ENCODE measurements around the gene CPNE1.

CPNE1 gene

GRCh38 chr20:35669681-35670080, 5.0 kb upstream of the CPNE1 start:
- H3K27me3 Mint-ChIP-seq: no peaks in the 10 kb centered on the region
- H3K4me3 Mint-ChIP-seq: no peak overlapping the region
- no peaks in the 10 kb centered on the region for H3K9me3 Mint-ChIP-seq
- peaks cover 53% of the 10 kb centered on the region for H3K36me3 Mint-ChIP-seq
- H3K27ac Mint-ChIP-seq: no peak overlapping the region
- ATAC-seq: no peak
- H3K4me1 Mint-ChIP-seq: peaks cover 4% of the 10 kb centered on the region

GRCh38 chr20:35669221-35669620, 4.5 kb upstream of the CPNE1 start:
- H3K36me3 Mint-ChIP-seq: peaks cover 50% of the 10 kb centered on the region

GRCh38 chr20:35665949-35666288, 1.2 kb upstream of the CPNE1 start:
- Mint-ChIP-seq H3K4me3 (no peak overlapping the region), H3K36me3 (peaks cover 36% of the 10 kb centered on the region), H3K4me1 (peaks cover 34% of the 10 kb centered on the region), H3K9me3 (no peaks in the 10 kb centered on the region), H3K27ac (no peak overlapping the region), H3K27me3 (no peaks in the 10 kb centered on the region)
- no peak for ATAC-seq

More at GRCh38 chr20:35669221-35669620, 4.5 kb upstream of the CPNE1 start:
- no peak overlapping the region for H3K27ac Mint-ChIP-seq
- H3K9me3 Mint-ChIP-seq: no peaks in the 10 kb centered on the region
- H3K4me3 Mint-ChIP-seq: no peak overlapping the region
- H3K27me3 Mint-ChIP-seq: no peaks in the 10 kb centered on the region
- ATAC-seq: no peak
- peaks cover 4% of the 10 kb centered on the region for H3K4me1 Mint-ChIP-seq

- Mint-ChIP-seq H3K4me3 (peak overlapping the region; percentile 86), H3K9me3 (no peaks in the 10 kb centered on the region), H3K27me3 (no peaks in the 10 kb centered on the region), H3K4me1 (peaks cover 55% of the 10 kb centered on the region), H3K36me3 (peaks cover 14% of the 10 kb centered on the region), H3K27ac (peak overlapping the region; percentile 96)
- peak; percentile 74 for ATAC-seq
Observed at GRCh38 chr20:35663516-35664465, 909 bp downstream of the CPNE1 start.

- H3K4me1 Mint-ChIP-seq: peaks cover 60% of the 10 kb centered on the region
- peak overlapping the region; percentile 96 for H3K27ac Mint-ChIP-seq
- no peak for ATAC-seq
- no peaks in the 10 kb centered on the region for H3K27me3 Mint-ChIP-seq
- H3K4me3 Mint-ChIP-seq: peak overlapping the region; percentile 86
- peaks cover 6% of the 10 kb centered on the region for H3K36me3 Mint-ChIP-seq
- H3K9me3 Mint-ChIP-seq: no peaks in the 10 kb centered on the region
Observed at GRCh38 chr20:35662551-35662950, 2.1 kb downstream of the CPNE1 start.

GRCh38 chr20:35661908-35662307, 2.8 kb downstream of the CPNE1 start:
- peaks cover 66% of the 10 kb centered on the region for H3K4me1 Mint-ChIP-seq
- H3K27ac Mint-ChIP-seq: peak overlapping the region; percentile 96
- H3K4me3 Mint-ChIP-seq: peak overlapping the region; percentile 86
- no peaks in the 10 kb centered on the region for H3K27me3 Mint-ChIP-seq
- H3K9me3 Mint-ChIP-seq: no peaks in the 10 kb centered on the region
- ATAC-seq: no peak
- peaks cover 13% of the 10 kb centered on the region for H3K36me3 Mint-ChIP-seq

- H3K27me3 Mint-ChIP-seq: no peaks in the 10 kb centered on the region
- H3K27ac Mint-ChIP-seq: peak overlapping the region; percentile 96
- H3K36me3 Mint-ChIP-seq: peaks cover 13% of the 10 kb centered on the region
- ATAC-seq: no peak
- no peaks in the 10 kb centered on the region for H3K9me3 Mint-ChIP-seq
- peaks cover 71% of the 10 kb centered on the region for H3K4me1 Mint-ChIP-seq
- peak overlapping the region; percentile 86 for H3K4me3 Mint-ChIP-seq
Observed at GRCh38 chr20:35661053-35661452, 3.6 kb downstream of the CPNE1 start.

- Mint-ChIP-seq H3K27me3 (no peaks in the 10 kb centered on the region), H3K4me1 (peaks cover 71% of the 10 kb centered on the region), H3K9me3 (no peaks in the 10 kb centered on the region), H3K36me3 (peaks cover 13% of the 10 kb centered on the region), H3K27ac (peak overlapping the region; percentile 96), H3K4me3 (peak overlapping the region; percentile 86)
- ATAC-seq: no peak
Observed at GRCh38 chr20:35660122-35660937, 4.4 kb downstream of the CPNE1 start.

- Mint-ChIP-seq H3K27me3 (no peaks in the 10 kb centered on the region), H3K27ac (no peak overlapping the region), H3K9me3 (no peaks in the 10 kb centered on the region), H3K36me3 (peaks cover 9% of the 10 kb centered on the region), H3K4me1 (peaks cover 49% of the 10 kb centered on the region), H3K4me3 (peak overlapping the region; percentile 3)
- ATAC-seq: no peak
Observed at GRCh38 chr20:35657271-35657670, 7.4 kb downstream of the CPNE1 start.

GRCh38 chr20:35654415-35654814, 10.3 kb downstream of the CPNE1 start:
- Mint-ChIP-seq H3K9me3 (no peaks in the 10 kb centered on the region), H3K27ac (no peak overlapping the region), H3K4me3 (no peak overlapping the region), H3K36me3 (peaks cover 20% of the 10 kb centered on the region), H3K27me3 (no peaks in the 10 kb centered on the region), H3K4me1 (peaks cover 34% of the 10 kb centered on the region)
- no peak for ATAC-seq

GRCh38 chr20:35653893-35654292, 10.8 kb downstream of the CPNE1 start:
- Mint-ChIP-seq H3K27ac (no peak overlapping the region), H3K9me3 (no peaks in the 10 kb centered on the region), H3K27me3 (no peaks in the 10 kb centered on the region), H3K4me1 (peaks cover 29% of the 10 kb centered on the region), H3K4me3 (no peak overlapping the region), H3K36me3 (peaks cover 20% of the 10 kb centered on the region)
- ATAC-seq: no peak

GRCh38 chr20:35653430-35653734, 11.3 kb downstream of the CPNE1 start:
- Mint-ChIP-seq H3K4me1 (peaks cover 25% of the 10 kb centered on the region), H3K9me3 (no peaks in the 10 kb centered on the region), H3K4me3 (no peak overlapping the region), H3K27me3 (no peaks in the 10 kb centered on the region), H3K36me3 (peaks cover 23% of the 10 kb centered on the region), H3K27ac (no peak overlapping the region)
- ATAC-seq: no peak

GRCh38 chr20:35652641-35653429, 11.9 kb downstream of the CPNE1 start:
- Mint-ChIP-seq H3K4me1 (peaks cover 25% of the 10 kb centered on the region), H3K4me3 (no peak overlapping the region), H3K9me3 (no peaks in the 10 kb centered on the region), H3K27me3 (no peaks in the 10 kb centered on the region), H3K27ac (no peak overlapping the region), H3K36me3 (peaks cover 25% of the 10 kb centered on the region)
- no peak for ATAC-seq

- Mint-ChIP-seq H3K27ac (no peak overlapping the region), H3K4me1 (peaks cover 17% of the 10 kb centered on the region)
Observed at GRCh38 chr20:35651958-35652357, 12.7 kb downstream of the CPNE1 start.

GRCh38 chr20:35650632-35651031, 14.1 kb downstream of the CPNE1 start:
- H3K9me3 Mint-ChIP-seq: no peaks in the 10 kb centered on the region
- H3K27me3 Mint-ChIP-seq: no peaks in the 10 kb centered on the region
- peaks cover 20% of the 10 kb centered on the region for H3K4me1 Mint-ChIP-seq
- no peak overlapping the region for H3K27ac Mint-ChIP-seq
- H3K36me3 Mint-ChIP-seq: peaks cover 19% of the 10 kb centered on the region
- no peak for ATAC-seq
- H3K4me3 Mint-ChIP-seq: no peak overlapping the region

More at GRCh38 chr20:35651958-35652357, 12.7 kb downstream of the CPNE1 start:
- Mint-ChIP-seq H3K4me3 (no peak overlapping the region), H3K9me3 (no peaks in the 10 kb centered on the region), H3K36me3 (peaks cover 19% of the 10 kb centered on the region), H3K27me3 (no peaks in the 10 kb centered on the region)
- no peak for ATAC-seq

Measured in stimulated activated memory B cell treated with anti-CD40 and anti-IgM and Interleukin-4, amounts not matched to agents 10 μg/mL and 1 μg/mL and 100 μg/mL, for 72 hours (primary cell).